ENCODE measurements around the gene CPTP.
"Not testable (repeated sequence)": the region's sequence is repeated elsewhere in the genome, so short reads cannot be mapped to it uniquely, and the experiment has no call there.

The CPTP gene

DNA sequence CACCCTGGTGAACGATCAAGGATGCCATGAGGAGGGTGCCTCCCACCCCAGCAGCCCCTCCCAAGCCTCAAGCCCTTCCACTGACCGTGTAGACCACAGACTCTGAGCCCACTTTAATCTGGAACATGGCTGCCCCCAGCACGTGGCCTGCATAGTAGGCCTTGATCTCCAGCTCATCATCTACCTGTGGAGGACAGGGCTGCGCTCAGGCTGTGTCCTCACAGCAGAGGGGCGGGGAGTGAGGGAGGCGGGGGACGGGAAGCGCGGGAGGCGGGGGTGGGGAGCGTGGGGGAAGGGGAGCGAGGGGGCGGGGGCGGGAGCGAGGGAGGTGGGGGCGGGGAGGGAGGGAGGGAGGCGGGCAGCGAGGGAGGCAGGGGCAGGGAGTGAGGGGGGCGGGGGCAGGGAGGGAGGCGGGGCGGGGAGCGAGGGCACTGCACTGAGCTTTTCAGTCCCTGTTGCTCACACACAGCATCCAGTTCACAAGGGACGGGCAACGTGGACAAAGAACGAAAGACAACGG is 9.1 kb upstream of the CPTP start:
- TF ChIP-seq, protein P1, sequence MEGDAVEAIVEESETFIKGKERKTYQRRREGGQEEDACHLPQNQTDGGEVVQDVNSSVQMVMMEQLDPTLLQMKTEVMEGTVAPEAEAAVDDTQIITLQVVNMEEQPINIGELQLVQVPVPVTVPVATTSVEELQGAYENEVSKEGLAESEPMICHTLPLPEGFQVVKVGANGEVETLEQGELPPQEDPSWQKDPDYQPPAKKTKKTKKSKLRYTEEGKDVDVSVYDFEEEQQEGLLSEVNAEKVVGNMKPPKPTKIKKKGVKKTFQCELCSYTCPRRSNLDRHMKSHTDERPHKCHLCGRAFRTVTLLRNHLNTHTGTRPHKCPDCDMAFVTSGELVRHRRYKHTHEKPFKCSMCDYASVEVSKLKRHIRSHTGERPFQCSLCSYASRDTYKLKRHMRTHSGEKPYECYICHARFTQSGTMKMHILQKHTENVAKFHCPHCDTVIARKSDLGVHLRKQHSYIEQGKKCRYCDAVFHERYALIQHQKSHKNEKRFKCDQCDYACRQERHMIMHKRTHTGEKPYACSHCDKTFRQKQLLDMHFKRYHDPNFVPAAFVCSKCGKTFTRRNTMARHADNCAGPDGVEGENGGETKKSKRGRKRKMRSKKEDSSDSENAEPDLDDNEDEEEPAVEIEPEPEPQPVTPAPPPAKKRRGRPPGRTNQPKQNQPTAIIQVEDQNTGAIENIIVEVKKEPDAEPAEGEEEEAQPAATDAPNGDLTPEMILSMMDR (IDR thresholded peaks at IDR 0.05; ENCODE audit: borderline replicate concordance, control extremely low read depth, extremely low read depth, insufficient read depth, missing control alignments): no peak
- in situ Hi-C loops (cut with MboI; ENCODE audit: low sequenced_read_pairs, unreplicated experiment): no loop called here
- DNase-seq (ENCODE audit: low spot score): no peak

DNA sequence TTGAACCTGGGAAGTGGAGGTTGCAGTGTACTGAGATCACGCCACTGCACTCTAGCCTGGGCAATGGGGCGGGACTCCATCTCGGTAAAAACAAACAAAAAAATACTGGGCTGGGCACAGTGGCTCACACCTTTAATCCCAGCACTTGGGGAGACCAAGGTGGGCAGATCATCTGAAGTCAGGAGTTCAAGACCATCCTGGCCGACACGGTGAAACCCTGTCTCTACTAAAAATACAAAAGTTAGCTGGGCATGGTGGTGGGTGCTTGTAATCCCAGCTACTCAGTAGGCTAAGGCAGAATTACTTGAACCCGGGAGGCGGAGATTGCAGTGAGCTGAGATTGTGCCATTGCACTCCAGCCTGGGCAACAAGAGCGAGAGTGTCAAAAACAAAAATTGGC is 8.4 kb upstream of the CPTP start:
- in situ Hi-C loops (cut with MboI; ENCODE audit: low sequenced_read_pairs, unreplicated experiment); DNase-seq (ENCODE audit: low spot score): not testable (repeated sequence)

DNA sequence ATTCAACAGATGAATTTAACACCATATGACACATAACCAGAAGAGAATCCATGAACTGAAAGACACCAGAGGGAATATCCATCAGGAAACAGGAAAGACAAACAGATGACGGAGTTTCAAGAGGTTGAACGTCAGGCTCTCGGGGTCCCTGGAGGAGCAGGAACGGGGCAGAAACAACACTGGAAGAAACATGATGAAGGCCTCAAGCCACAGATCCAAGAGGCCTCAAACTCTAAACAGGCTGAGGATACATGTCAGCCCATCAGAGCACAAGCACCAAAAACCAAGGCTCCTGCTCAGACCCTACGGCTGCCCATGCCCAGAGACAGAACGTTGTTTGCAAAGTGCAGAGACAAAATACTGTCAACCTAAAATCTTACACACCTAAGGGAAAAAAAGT is 7.2 kb upstream of the CPTP start:
- in situ Hi-C loops (cut with MboI; ENCODE audit: low sequenced_read_pairs, unreplicated experiment): no loop called here
- TF ChIP-seq, protein P1 (IDR thresholded peaks at IDR 0.05; ENCODE audit: borderline replicate concordance, control extremely low read depth, extremely low read depth, insufficient read depth, missing control alignments): no peak
- no peak for DNase-seq (ENCODE audit: low spot score)

DNA sequence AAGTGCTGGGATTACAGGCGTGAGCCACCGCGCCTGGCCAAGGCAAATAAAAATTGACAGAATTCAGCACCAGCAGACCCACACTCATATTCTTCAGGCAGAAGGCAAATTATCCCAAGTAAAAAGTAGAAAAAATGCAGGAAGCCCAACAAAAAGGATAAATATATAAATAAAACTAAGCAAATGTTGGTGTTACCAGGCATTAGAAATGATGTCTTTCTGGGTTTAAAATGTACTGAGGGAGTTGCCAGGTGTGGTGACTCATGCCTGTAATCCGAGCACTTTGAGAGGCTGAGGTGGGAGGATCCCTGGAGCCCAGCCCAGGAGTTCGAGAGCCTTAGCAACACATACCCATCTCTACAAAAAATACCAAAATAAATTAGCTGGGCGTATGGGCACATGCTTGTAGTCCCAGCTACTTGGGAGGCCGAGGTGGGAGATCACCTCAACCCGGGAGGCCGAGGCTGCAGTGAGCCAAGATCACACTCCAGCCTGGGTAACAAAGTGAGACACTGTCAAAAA is 6.4 kb upstream of the CPTP start:
- in situ Hi-C loops (cut with MboI; ENCODE audit: low sequenced_read_pairs, unreplicated experiment): no loop called here
- TF ChIP-seq, protein P1 (IDR thresholded peaks at IDR 0.05; ENCODE audit: borderline replicate concordance, control extremely low read depth, extremely low read depth, insufficient read depth, missing control alignments): no peak
- no peak for DNase-seq (ENCODE audit: low spot score)

DNA sequence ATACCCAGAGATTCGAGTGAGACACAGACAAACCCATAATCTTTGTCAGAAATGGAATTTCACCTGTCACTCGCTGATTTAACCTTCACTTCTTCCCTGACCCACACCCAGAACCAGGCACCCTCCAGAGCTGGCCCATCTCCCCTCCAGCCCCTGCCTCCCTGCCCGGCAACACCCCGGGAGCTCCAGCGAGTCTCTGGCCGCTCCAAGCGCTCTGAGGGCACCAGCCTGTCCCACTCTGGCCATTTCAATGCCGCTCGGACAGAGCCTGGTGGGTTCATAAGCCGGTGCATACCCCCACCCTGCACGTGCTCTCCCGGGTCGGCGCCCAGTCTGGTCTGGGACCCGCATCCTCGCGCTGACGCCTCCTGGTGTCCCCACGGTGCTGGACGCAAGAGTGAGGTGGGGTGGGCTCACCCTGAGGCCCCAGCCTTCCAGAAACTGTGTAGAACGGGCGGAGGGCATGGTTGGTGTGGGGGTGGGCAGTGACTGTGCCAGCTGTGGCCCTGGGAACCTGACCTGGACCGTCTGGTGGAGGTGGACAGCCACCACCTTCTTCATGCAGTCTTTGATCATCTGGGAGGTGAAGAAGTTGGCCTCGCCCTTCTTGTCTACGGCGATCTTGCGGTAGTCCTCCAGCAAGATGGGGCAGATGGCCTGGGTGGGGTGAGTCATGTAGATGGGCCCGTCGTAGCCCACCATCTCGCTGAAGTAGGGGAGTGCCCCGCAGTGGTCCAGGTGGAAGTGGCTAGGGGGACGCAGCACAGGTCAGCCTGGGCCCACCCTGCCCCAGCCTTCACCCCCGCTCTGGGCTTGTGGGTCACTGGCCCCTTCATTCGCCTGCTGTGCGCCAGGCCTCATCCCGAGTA is 5.6 kb upstream of the CPTP start:
- TF ChIP-seq, protein P1 (IDR thresholded peaks at IDR 0.05; ENCODE audit: borderline replicate concordance, control extremely low read depth, extremely low read depth, insufficient read depth, missing control alignments): no peak
- no peak for DNase-seq (ENCODE audit: low spot score)
- in situ Hi-C loops (cut with MboI; ENCODE audit: low sequenced_read_pairs, unreplicated experiment): no loop called here

DNA sequence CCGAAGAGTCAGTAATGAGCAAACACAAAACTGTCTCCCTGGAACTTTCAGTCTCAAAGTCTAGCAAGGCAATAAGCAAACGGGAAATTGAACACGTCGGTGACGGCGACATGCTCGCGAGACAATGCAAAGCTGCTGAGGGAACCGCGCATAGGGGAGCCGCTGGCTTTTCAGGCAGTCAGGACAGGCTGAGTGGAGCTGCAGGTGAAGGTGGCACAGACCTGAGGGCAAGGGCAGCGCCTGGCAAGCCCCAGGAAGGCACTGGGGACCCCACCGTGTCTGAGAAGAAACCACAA is 5.0 kb upstream of the CPTP start:
- TF ChIP-seq, protein P1 (IDR thresholded peaks at IDR 0.05; ENCODE audit: borderline replicate concordance, control extremely low read depth, extremely low read depth, insufficient read depth, missing control alignments): no peak
- in situ Hi-C loops (cut with MboI; ENCODE audit: low sequenced_read_pairs, unreplicated experiment): no loop called here
- no peak for DNase-seq (ENCODE audit: low spot score)

Data from GM13976 (cell line).